ENCODE results near the gene ASS1.

DNA sequence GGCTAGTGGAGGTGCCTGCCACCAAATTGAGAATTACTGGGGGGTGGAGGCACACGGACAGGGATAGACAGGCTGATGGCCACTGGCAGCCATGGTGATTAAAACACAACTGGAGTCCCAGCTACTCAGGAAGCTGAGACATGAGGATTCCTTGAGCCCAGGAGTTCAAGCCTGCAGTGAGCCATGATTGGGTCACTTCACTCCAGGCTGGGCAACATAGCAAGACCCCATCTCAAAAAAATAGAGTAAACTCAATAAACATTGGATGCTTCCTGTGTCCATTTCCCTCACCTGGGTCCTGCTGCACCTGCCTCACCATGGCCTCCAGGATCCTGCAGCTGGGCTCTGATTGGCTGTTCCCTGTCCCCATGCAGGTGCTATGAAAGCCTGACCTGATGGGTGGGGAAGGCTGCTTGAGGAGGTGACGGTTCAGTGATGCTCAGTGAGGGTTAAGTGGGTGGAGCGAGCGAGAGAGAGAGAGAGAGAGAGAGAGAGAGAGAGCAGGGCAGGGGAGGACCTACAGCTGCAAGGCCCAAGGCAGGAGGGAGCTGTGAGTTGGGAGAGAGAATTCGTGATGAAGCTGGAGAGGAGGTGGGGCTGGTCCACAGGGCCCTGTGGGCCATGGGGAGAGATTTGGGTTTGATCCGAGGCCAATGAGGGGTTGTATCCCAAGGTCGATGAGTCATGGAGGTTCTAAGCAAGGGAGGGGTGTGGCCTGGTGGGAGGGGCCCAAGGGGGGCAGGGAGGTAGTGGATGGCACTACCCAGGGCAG is 97.9 kb downstream of the ASS1 start:
- TF ChIP-seq POLR2A (IDR thresholded peaks at IDR 0.05) (no peak), CTCF (IDR thresholded peaks at IDR 0.05) (no peak)
